ENCODE results near the gene ANTXR2.

The ANTXR2 gene

GRCh38 chr4:80081566-80081965 is 8.5 kb upstream of the ANTXR2 start:
- Mint-ChIP-seq H3K4me3 (no peak overlapping the region), H3K27ac (no peak overlapping the region), H3K9me3 (no peaks in the 10 kb centered on the region), H3K27me3 (peaks cover 5% of the 10 kb centered on the region), H3K4me1 (ENCODE audit: low read depth) (peaks cover 26% of the 10 kb centered on the region), H3K36me3 (ENCODE audit: low read depth) (no peaks in the 10 kb centered on the region)
- no peak for DNase-seq

GRCh38 chr4:80079255-80079923 is 6.4 kb upstream of the ANTXR2 start:
- no peaks in the 10 kb centered on the region for H3K36me3 Mint-ChIP-seq (ENCODE audit: low read depth)
- no peak overlapping the region for H3K4me3 Mint-ChIP-seq
- no peak overlapping the region for H3K27ac Mint-ChIP-seq
- H3K27me3 Mint-ChIP-seq = peaks cover 8% of the 10 kb centered on the region
- DNase-seq = no peak
- peaks cover 47% of the 10 kb centered on the region for H3K4me1 Mint-ChIP-seq (ENCODE audit: low read depth)
- no peaks in the 10 kb centered on the region for H3K9me3 Mint-ChIP-seq

GRCh38 chr4:80078346-80079092 is 5.5 kb upstream of the ANTXR2 start:
- Mint-ChIP-seq H3K27me3 (peaks cover 8% of the 10 kb centered on the region), H3K4me1 (ENCODE audit: low read depth) (peaks cover 55% of the 10 kb centered on the region), H3K27ac (peak overlapping the region; percentile 74), H3K9me3 (no peaks in the 10 kb centered on the region), H3K36me3 (ENCODE audit: low read depth) (no peaks in the 10 kb centered on the region), H3K4me3 (no peak overlapping the region)
- no peak for DNase-seq

GRCh38 chr4:80077639-80078038 is 4.6 kb upstream of the ANTXR2 start:
- no peaks in the 10 kb centered on the region for H3K36me3 Mint-ChIP-seq (ENCODE audit: low read depth)

GRCh38 chr4:80076681-80077080 is 3.7 kb upstream of the ANTXR2 start:
- H3K4me1 Mint-ChIP-seq (ENCODE audit: low read depth) = peaks cover 68% of the 10 kb centered on the region
- H3K27me3 Mint-ChIP-seq = peaks cover 8% of the 10 kb centered on the region
- no peaks in the 10 kb centered on the region for H3K9me3 Mint-ChIP-seq
- no peak overlapping the region for H3K4me3 Mint-ChIP-seq
- peaks cover 3% of the 10 kb centered on the region for H3K36me3 Mint-ChIP-seq (ENCODE audit: low read depth)
- no peak for DNase-seq
- peak overlapping the region; percentile 68 for H3K27ac Mint-ChIP-seq

More at GRCh38 chr4:80077639-80078038, 4.6 kb upstream of the ANTXR2 start:
- Mint-ChIP-seq H3K27ac (peak overlapping the region; percentile 74), H3K4me3 (no peak overlapping the region), H3K27me3 (peaks cover 8% of the 10 kb centered on the region), H3K4me1 (ENCODE audit: low read depth) (peaks cover 62% of the 10 kb centered on the region), H3K9me3 (no peaks in the 10 kb centered on the region)
- no peak for DNase-seq

GRCh38 chr4:80075995-80076675 is 3.1 kb upstream of the ANTXR2 start:
- Mint-ChIP-seq H3K4me3 (no peak overlapping the region), H3K36me3 (ENCODE audit: low read depth) (peaks cover 6% of the 10 kb centered on the region), H3K4me1 (ENCODE audit: low read depth) (peaks cover 73% of the 10 kb centered on the region), H3K27me3 (peaks cover 8% of the 10 kb centered on the region), H3K9me3 (no peaks in the 10 kb centered on the region), H3K27ac (peak overlapping the region; percentile 68)
- no peak for DNase-seq

DNA sequence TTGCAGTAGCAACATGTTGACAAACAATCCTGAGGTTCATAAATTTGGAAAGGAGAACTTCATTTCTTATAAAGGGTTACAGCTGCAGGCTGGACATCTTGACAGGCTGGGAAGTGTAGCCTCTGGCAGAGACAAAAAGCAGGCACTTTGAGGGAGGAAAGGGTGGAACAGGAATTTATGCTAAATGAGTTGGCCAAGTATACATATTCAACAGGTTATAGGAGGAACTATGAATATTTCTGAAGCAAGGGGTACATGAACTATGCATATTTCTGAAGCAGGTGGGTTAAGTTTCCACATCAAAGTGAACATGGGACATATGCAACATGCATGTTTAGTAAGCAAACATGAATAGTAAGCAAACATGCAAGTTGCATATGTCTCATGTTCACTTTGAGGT is 1.6 kb upstream of the ANTXR2 start:
- Mint-ChIP-seq H3K4me1 (ENCODE audit: low read depth) (peaks cover 87% of the 10 kb centered on the region), H3K9me3 (no peaks in the 10 kb centered on the region), H3K36me3 (ENCODE audit: low read depth) (peaks cover 6% of the 10 kb centered on the region), H3K27ac (peak overlapping the region; percentile 2), H3K4me3 (no peak overlapping the region), H3K27me3 (peaks cover 8% of the 10 kb centered on the region)
- DNase-seq = no peak

GRCh38 chr4:80074069-80074468 is 1.0 kb upstream of the ANTXR2 start:
- Mint-ChIP-seq H3K4me1 (ENCODE audit: low read depth) (peaks cover 88% of the 10 kb centered on the region), H3K27ac (peak overlapping the region; percentile 85), H3K4me3 (peak overlapping the region; percentile 88), H3K9me3 (no peaks in the 10 kb centered on the region), H3K27me3 (peaks cover 7% of the 10 kb centered on the region), H3K36me3 (ENCODE audit: low read depth) (peaks cover 8% of the 10 kb centered on the region)
- no peak for DNase-seq

- peaks cover 11% of the 10 kb centered on the region for H3K36me3 Mint-ChIP-seq (ENCODE audit: low read depth)
- peak overlapping the region; percentile 88 for H3K4me3 Mint-ChIP-seq
- H3K4me1 Mint-ChIP-seq (ENCODE audit: low read depth) = peaks cover 85% of the 10 kb centered on the region
- DNase-seq = no peak
- peaks cover 3% of the 10 kb centered on the region for H3K27me3 Mint-ChIP-seq
- H3K27ac Mint-ChIP-seq = peak overlapping the region; percentile 85
- H3K9me3 Mint-ChIP-seq = no peaks in the 10 kb centered on the region
Measured at GRCh38 chr4:80073473-80074008, 512 bp upstream of the ANTXR2 start.

GRCh38 chr4:80072228-80072743 is 743 bp downstream of the ANTXR2 start:
- Mint-ChIP-seq H3K36me3 (ENCODE audit: low read depth) (peaks cover 20% of the 10 kb centered on the region), H3K9me3 (no peaks in the 10 kb centered on the region), H3K4me3 (peak overlapping the region; percentile 88), H3K27ac (peak overlapping the region; percentile 89), H3K27me3 (peaks cover 3% of the 10 kb centered on the region), H3K4me1 (ENCODE audit: low read depth) (peaks cover 80% of the 10 kb centered on the region)
- DNase-seq = peak; percentile 69

DNA sequence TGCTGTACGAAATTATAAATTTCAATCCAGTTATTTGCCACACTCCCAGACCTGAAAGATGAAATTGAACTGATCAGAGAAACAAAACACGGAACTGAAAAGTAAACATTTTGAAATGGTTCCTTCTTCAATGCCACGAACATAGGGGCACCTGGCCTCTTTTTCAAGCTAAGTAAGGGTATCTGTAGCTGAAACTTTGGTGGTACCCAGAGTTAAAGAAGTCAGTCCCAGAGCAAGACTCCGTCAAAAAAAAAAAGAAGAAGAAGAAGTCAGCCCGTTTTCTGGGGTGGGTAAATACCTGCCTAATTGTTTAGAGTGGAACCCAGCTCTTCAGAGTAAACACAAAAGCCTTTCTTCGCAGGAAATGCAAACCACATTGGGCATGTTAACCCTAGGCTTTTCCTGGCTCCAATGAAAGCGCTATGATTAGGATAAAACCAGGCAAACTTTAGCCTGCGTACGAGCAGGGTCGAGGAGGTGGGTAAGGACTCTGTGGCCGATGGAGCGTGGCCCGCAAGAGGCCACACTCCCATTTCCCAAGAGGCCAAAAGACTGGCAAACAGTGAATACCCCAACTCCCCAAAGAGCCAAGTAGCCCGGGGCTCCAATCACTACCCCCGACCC is 1.3 kb downstream of the ANTXR2 start:
- Mint-ChIP-seq H3K9me3 (no peaks in the 10 kb centered on the region), H3K36me3 (ENCODE audit: low read depth) (peaks cover 25% of the 10 kb centered on the region), H3K4me3 (peak overlapping the region; percentile 88), H3K27ac (peak overlapping the region; percentile 89), H3K27me3 (peaks cover 3% of the 10 kb centered on the region), H3K4me1 (ENCODE audit: low read depth) (peaks cover 78% of the 10 kb centered on the region)
- DNase-seq = no peak

GRCh38 chr4:80070880-80071603 is 2.0 kb downstream of the ANTXR2 start:
- Mint-ChIP-seq H3K9me3 (no peaks in the 10 kb centered on the region), H3K4me1 (ENCODE audit: low read depth) (peaks cover 77% of the 10 kb centered on the region), H3K4me3 (peak overlapping the region; percentile 88), H3K36me3 (ENCODE audit: low read depth) (peaks cover 31% of the 10 kb centered on the region), H3K27ac (peak overlapping the region; percentile 89), H3K27me3 (peaks cover 3% of the 10 kb centered on the region)
- DNase-seq = no peak

- peaks cover 3% of the 10 kb centered on the region for H3K27me3 Mint-ChIP-seq
- H3K36me3 Mint-ChIP-seq (ENCODE audit: low read depth) = peaks cover 36% of the 10 kb centered on the region
- H3K4me3 Mint-ChIP-seq = peak overlapping the region; percentile 88
- H3K27ac Mint-ChIP-seq = peak overlapping the region; percentile 88
- no peaks in the 10 kb centered on the region for H3K9me3 Mint-ChIP-seq
- DNase-seq = no peak
- peaks cover 71% of the 10 kb centered on the region for H3K4me1 Mint-ChIP-seq (ENCODE audit: low read depth)
Measured at GRCh38 chr4:80069837-80070731, 2.9 kb downstream of the ANTXR2 start.

All from activated T-cell treated with anti-CD3 and anti-CD28 coated beads, Interleukin-2, amount 50 U/mL, for 24 hours (primary cell).